Ishikawa (cell line): ENCODE measurements around the gene BTNL3.

ENCODE experiments used
- CREB1 ChIP-seq: IDR thresholded peaks from 2 replicates; pipeline ENCODE4 v1.6.1; 2012; ENCODE audit warnings: low read depth
- EP300 ChIP-seq: IDR thresholded peaks from 2 replicates; pipeline ENCODE4 v1.6.1; 2012; ENCODE audit warnings: borderline replicate concordance
- FOXM1 ChIP-seq: IDR thresholded peaks from 2 replicates; pipeline ENCODE4 v1.6.1; 2012; ENCODE audit warnings: low read depth, borderline replicate concordance
- NFIC ChIP-seq: IDR thresholded peaks from 2 replicates; pipeline ENCODE4 v1.6.1; 2012
- RAD21 ChIP-seq: IDR thresholded peaks from 2 replicates; pipeline ENCODE4 v1.6.1; 2012; ENCODE audit warnings: low read depth
- TAF1 ChIP-seq: IDR thresholded peaks from 2 replicates; pipeline ENCODE4 v1.6.1; 2012; ENCODE audit warnings: low read depth, mild to moderate bottlenecking
- TEAD4 ChIP-seq: IDR thresholded peaks from 2 replicates; pipeline ENCODE4 v1.6.1; 2012
- YY1 ChIP-seq: IDR thresholded peaks from 2 replicates; pipeline ENCODE4 v1.6.1; 2012; ENCODE audit warnings: low read depth
- ZBTB7A ChIP-seq: IDR thresholded peaks from 2 replicates; pipeline ENCODE4 v1.6.1; 2012; ENCODE audit warnings: low read depth
- TF ChIP-seq, protein P1 (sequence below): IDR thresholded peaks from 2 replicates; pipeline ENCODE4 v1.6.1; 2012
- TF ChIP-seq, protein P2 (sequence below): IDR thresholded peaks from 2 replicates; pipeline ENCODE4 v1.6.1; 2012; ENCODE audit warnings: low read depth, mild to moderate bottlenecking

- TF ChIP-seq CREB1 (no peak), YY1 (no peak), FOXM1 (no peak), TAF1 (no peak), NFIC (no peak), TEAD4 (no peak), RAD21 (no peak), EP300 (no peak), ZBTB7A (no peak)
- TF ChIP-seq, protein P1, sequence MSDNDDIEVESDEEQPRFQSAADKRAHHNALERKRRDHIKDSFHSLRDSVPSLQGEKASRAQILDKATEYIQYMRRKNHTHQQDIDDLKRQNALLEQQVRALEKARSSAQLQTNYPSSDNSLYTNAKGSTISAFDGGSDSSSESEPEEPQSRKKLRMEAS, result no peak
- TF ChIP-seq, protein P2, sequence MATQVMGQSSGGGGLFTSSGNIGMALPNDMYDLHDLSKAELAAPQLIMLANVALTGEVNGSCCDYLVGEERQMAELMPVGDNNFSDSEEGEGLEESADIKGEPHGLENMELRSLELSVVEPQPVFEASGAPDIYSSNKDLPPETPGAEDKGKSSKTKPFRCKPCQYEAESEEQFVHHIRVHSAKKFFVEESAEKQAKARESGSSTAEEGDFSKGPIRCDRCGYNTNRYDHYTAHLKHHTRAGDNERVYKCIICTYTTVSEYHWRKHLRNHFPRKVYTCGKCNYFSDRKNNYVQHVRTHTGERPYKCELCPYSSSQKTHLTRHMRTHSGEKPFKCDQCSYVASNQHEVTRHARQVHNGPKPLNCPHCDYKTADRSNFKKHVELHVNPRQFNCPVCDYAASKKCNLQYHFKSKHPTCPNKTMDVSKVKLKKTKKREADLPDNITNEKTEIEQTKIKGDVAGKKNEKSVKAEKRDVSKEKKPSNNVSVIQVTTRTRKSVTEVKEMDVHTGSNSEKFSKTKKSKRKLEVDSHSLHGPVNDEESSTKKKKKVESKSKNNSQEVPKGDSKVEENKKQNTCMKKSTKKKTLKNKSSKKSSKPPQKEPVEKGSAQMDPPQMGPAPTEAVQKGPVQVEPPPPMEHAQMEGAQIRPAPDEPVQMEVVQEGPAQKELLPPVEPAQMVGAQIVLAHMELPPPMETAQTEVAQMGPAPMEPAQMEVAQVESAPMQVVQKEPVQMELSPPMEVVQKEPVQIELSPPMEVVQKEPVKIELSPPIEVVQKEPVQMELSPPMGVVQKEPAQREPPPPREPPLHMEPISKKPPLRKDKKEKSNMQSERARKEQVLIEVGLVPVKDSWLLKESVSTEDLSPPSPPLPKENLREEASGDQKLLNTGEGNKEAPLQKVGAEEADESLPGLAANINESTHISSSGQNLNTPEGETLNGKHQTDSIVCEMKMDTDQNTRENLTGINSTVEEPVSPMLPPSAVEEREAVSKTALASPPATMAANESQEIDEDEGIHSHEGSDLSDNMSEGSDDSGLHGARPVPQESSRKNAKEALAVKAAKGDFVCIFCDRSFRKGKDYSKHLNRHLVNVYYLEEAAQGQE, result no peak
Observed at GRCh38 chr5:180950291-180950949, 38.2 kb upstream of the BTNL3 start.
